Testis (tissue), 3 donors: ENCODE data around the gene DGKB. TPM values are rescaled to one million over a fixed set of nuclear protein-coding genes. Genes with fewer than 3 reads are reported as not detected.

Experiments used
- DNase-seq: peaks from one replicate; pipeline ENCODE4 v3.0.0-alpha.2; 2019
- H3K27ac ChIP-seq, 2 donors: fragments of 200-600 bp; sonication (generic); one replicate each; pipeline ENCODE4 v1.5.1; 2019
- H3K27me3 ChIP-seq: fragments of 200-600 bp; sonication (generic); one replicate; pipeline ENCODE4 v1.5.1; 2019
- H3K36me3 ChIP-seq: fragments of 200-600 bp; sonication (generic); one replicate; pipeline ENCODE4 v1.5.1; 2017; ENCODE audit warnings: low read depth; ENCODE audit errors: missing control alignments
- H3K4me1 ChIP-seq: fragments of 200-600 bp; sonication (generic); one replicate; pipeline ENCODE4 v1.5.1; 2019
- H3K4me3 ChIP-seq, 2 donors: fragments of 200-600 bp; sonication (generic); one replicate each; pipeline ENCODE4 v1.5.1; 2017 to 2019
- H3K9me3 ChIP-seq: fragments of 200-600 bp; sonication (generic); one replicate; pipeline ENCODE4 v1.5.1; 2017
- POLR2A ChIP-seq: fragments of 450-650 bp; IDR thresholded peaks from one replicate; pipeline ENCODE4 v1.6.1; 2017; ENCODE audit warnings: antibody characterized with exemption, mild to moderate bottlenecking, moderate library complexity
- WGBS, 2 donors: methylation state at CpG; one replicate each; pipeline ENCODE4 v1.1.5; 2018; 5-methylcytosine and 5-hydroxymethylcytosine counted together
- intact Hi-C: fragments of 100-400 bp; cut with DNase I; formaldehyde crosslinking; loops from one replicate; pipeline ENCODE4 v1.15.1; 2023; ENCODE audit warnings: low total_unique reads
- polyA plus RNA-seq: library from polyadenylated mRNA; stranded (reverse); fragments of 350-450 nt; fragmentation: Illumina TruSeq; extraction: RNeasy Lipid Tissue Mini Kit (QIAGEN cat#74804); gene quantifications from one replicate; pipeline ENCODE4 v1.2.3, GENCODE V29; 2014; ENCODE audit warnings: low read depth, low replicate concordance; ENCODE audit not compliant: insufficient read depth
- total RNA-seq, 2 donors: library from RNA; depleted of rRNA; stranded (reverse); fragments of >200 nt; gene quantifications; one replicate each; pipeline ENCODE4 v1.2.3, GENCODE V29; 2016
- TF ChIP-seq, protein P1 (sequence below), 3 experiments: fragments of 450-650 bp in 2 of 3; fragments of 200-600 bp in 1 of 3; sonication (generic) in 1 of 3; IDR thresholded peaks; one replicate each; pipeline ENCODE4 v1.5.1; 2016 to 2019; ENCODE audit warnings: antibody characterized with exemption in 3 of 3, mild to moderate bottlenecking in 2 of 3, moderate library complexity in 1 of 3

DGKB gene
- total and polyA plus RNA-seq, 3 donors from 2014 or later: 0.17 to 1.1 (median 0.55) TPM

DNA sequence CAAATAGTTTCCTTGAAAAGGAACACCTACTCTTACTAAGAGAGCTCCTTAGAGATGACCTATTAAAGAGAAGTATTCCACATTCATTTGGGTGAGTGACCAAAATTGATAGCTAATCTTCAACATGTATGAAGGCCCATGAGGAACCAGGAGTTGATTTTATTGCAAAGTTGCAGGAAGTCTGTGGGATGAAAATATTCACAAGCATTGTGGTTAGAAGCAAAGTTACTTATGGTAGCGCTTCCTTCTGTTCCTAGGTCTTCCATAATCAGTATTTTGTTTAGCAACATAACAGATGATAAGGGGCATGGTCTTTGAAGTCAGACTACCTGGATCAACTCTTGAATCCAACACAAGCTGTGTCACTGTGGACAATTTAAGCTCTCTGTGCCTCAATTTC lies 164.5 kb downstream of the DGKB start:
- Histone ChIP-seq H3K27ac (no peak overlapping the region), H3K9me3 (no peaks in the 10 kb centered on the region), H3K27me3 (no peaks in the 10 kb centered on the region), H3K4me1 (no peaks in the 10 kb centered on the region), H3K36me3 (no peaks in the 10 kb centered on the region), H3K4me3 (no peak overlapping the region)
- intact Hi-C loops: no loop called here
- DNase-seq: no peak
- TF ChIP-seq, protein P1, sequence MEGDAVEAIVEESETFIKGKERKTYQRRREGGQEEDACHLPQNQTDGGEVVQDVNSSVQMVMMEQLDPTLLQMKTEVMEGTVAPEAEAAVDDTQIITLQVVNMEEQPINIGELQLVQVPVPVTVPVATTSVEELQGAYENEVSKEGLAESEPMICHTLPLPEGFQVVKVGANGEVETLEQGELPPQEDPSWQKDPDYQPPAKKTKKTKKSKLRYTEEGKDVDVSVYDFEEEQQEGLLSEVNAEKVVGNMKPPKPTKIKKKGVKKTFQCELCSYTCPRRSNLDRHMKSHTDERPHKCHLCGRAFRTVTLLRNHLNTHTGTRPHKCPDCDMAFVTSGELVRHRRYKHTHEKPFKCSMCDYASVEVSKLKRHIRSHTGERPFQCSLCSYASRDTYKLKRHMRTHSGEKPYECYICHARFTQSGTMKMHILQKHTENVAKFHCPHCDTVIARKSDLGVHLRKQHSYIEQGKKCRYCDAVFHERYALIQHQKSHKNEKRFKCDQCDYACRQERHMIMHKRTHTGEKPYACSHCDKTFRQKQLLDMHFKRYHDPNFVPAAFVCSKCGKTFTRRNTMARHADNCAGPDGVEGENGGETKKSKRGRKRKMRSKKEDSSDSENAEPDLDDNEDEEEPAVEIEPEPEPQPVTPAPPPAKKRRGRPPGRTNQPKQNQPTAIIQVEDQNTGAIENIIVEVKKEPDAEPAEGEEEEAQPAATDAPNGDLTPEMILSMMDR (IDR thresholded peaks at IDR 0.05): no peak
- TF ChIP-seq POLR2A: no peak
- 0% methylated on average over 1 of the region's 1 CpG for WGBS, 2 donors

DNA sequence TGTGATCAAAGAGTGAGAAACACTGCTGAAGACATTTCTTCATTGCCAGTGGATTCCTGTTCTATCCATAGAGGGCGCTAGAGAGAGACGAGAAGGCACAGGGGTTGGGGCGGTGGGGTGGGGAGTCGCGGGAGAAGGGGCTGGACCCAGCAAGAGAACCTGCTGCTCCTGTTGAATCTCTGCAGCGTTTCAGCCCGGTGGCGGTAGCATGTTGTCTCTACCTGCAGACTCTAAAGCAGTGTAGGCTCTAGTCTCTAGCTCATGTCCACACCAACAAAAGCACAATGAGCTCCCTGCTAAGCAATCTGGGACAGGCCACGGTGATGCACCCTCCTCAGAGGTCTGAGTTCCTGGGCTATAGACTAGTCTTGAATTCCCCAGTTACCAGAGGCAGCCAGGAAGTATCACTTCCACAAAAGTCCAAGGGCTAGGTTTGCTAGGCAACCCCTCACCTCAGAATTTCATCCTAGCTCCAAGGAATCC lies 167.7 kb downstream of the DGKB start:
- peak; percentile 24 for DNase-seq
- no peaks in the 10 kb centered on the region for H3K9me3 ChIP-seq
- no peak overlapping the region for H3K27ac ChIP-seq
- no peaks in the 10 kb centered on the region for H3K27me3 ChIP-seq
- H3K4me1 ChIP-seq: no peaks in the 10 kb centered on the region
- intact Hi-C loops: no loop called here
- TF ChIP-seq, protein P1 (IDR thresholded peaks at IDR 0.05): peak in 1 of 3 experiments; percentile 15
- TF ChIP-seq POLR2A: no peak
- WGBS, 2 donors: 34 to 44% methylated on average over 9 of the region's 9 CpGs
- no peaks in the 10 kb centered on the region for H3K36me3 ChIP-seq
- no peak overlapping the region for H3K4me3 ChIP-seq

DNA sequence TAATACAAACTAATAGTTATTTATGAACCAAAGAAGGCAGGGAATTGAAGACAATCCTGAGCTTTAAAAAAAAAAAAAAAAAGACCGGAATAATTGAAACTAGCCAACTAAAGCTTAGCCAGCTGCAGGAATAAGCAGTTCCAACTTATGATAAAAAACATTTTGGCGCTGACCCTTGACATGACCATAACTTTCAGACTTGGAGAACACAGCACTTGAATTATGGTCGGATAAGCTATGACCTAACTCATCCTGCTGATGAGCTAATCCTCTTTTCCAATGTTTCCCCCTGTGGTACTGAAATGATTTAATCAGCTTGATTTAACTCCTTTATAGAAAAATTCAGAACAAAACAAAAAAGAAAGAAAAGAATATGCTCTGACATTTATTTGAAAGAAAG lies 181.8 kb downstream of the DGKB start:
- H3K4me3 ChIP-seq: no peak overlapping the region
- 43 to 44% methylated on average over 3 of the region's 3 CpGs for WGBS, 2 donors
- DNase-seq: no peak
- TF ChIP-seq POLR2A: no peak
- TF ChIP-seq, protein P1 (IDR thresholded peaks at IDR 0.05): no peak
- no peaks in the 10 kb centered on the region for H3K9me3 ChIP-seq
- intact Hi-C loops: no loop called here
- no peaks in the 10 kb centered on the region for H3K4me1 ChIP-seq
- no peaks in the 10 kb centered on the region for H3K27me3 ChIP-seq
- H3K27ac ChIP-seq: no peak overlapping the region
- H3K36me3 ChIP-seq: no peaks in the 10 kb centered on the region

DNA sequence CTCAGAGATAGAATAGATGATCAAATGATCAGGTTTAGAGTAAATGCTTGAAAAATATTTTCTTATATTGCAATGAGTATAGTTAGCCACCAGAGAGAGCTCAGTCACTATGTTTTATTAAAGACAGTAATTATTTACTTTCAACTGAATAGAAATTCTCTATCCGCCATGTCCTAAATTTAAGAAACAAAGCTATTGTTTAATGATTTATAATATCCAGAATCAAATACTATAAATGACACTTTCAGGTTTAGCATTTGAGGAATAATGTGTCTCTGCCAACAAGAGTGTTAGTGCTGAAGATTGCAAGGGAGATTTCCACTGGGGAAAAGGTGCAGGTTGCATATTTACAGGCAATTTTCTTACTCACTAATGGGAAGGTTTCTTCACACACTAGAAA lies 184.7 kb downstream of the DGKB start:
- Histone ChIP-seq H3K27ac (no peak overlapping the region), H3K4me1 (no peaks in the 10 kb centered on the region), H3K9me3 (no peaks in the 10 kb centered on the region), H3K36me3 (no peaks in the 10 kb centered on the region), H3K4me3 (no peak overlapping the region), H3K27me3 (no peaks in the 10 kb centered on the region)
- no peak for TF ChIP-seq POLR2A
- TF ChIP-seq, protein P1 (IDR thresholded peaks at IDR 0.05): peak in 2 of 3 experiments; percentile 26 to 45
- WGBS, 2 donors: 32 to 39% methylated on average over 1 of the region's 1 CpG
- no peak for DNase-seq
- intact Hi-C loops: no loop called here

DNA sequence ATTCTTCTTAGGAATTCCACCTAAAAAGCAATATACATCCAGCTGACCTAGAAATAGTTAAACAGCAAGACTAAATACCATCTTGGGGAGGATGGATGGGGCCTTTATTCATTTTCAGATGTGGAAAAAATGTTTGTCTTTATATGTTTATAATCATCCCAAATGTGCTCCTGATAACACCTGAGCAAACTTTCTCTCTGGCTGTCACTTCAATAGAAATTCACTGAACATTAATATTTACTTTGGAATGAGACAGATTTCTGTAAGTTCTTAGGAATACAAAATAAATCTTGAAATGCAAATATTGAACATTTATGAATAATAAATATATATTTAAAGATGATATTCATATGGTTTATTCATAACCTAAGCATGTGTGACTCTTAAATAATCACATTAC lies 185.4 kb downstream of the DGKB start:
- TF ChIP-seq, protein P1 (IDR thresholded peaks at IDR 0.05): no peak
- Histone ChIP-seq H3K9me3 (no peaks in the 10 kb centered on the region), H3K27ac (no peak overlapping the region), H3K27me3 (no peaks in the 10 kb centered on the region), H3K36me3 (no peaks in the 10 kb centered on the region), H3K4me1 (no peaks in the 10 kb centered on the region), H3K4me3 (no peak overlapping the region)
- DNase-seq: no peak
- intact Hi-C loops: no loop called here
